GM19438 (cell line): Measurements from ENCODE around the gene TMEM50B.
"Not testable (repeated sequence)": the region's sequence is repeated elsewhere in the genome, so short reads cannot be mapped to it uniquely, and the experiment has no call there.

ENCODE experiments used
- ATAC-seq: cut with Tn5 transposase; IDR thresholded peaks from one replicate; pipeline ENCODE4 v1.9.1; 2021; ENCODE audit warnings: low read depth; ENCODE audit not compliant: unreplicated experiment

Gene TMEM50B

GRCh38 chr21:33479679-33480480 is at the start of gene TMEM50B:
Gene TMEM50B (minus strand): TSS chr21:33479974. CDS start chr21:33468885, 11,089 bp downstream.
- ATAC-seq: peak; percentile 85

GRCh38 chr21:33522953-33523349 is 43.2 kb upstream of the TMEM50B start:
- no peak for ATAC-seq

DNA sequence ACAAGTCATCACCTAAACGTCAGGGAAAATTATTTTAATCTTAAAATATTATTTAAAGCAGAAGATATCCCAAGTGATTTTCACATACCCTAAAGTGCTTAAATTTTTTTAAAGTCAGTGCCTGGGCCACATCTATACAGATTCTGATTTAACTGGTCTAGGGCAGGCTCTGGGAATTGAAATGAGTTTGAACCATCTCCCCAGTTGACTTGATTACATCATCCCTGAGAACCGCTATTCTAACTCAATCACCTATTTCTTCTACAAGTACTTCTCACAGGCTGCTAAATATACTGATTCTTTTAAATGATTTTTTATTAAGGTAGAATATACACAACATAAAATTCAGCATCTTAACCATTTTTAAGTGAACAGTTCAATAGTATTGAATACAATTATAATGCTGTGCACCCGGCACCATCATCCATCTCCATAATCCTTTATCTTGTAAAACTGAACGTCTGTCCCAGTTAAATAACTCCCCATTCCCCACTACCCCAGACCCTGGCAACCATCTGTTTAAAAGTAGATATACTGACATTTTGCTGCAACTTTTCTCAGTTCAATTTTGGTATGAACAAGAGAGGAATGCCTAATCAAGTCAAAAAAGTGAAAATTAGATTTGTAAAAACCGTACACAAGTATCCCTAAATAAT is 42.7 kb upstream of the TMEM50B start:
- no peak for ATAC-seq

DNA sequence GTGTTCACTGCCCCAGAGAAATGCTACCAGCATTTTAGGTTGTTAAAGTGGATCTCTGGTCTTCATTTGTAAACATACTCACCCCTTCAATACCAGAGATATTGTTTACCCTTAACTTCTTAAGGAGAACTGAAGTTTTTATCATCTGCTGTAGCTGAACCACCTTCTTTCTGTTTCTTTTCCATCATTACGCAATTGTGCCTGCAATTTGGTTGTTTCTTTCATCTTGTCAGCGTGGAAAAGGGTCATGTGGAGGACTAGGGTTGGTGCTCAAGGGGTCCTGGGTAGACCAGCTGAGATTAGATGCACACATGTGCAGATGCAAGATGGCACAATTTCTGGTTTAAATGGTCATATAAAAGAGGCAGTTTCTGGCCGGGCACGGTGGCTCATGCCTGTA is 39.1 kb upstream of the TMEM50B start:
- ATAC-seq: no peak

DNA sequence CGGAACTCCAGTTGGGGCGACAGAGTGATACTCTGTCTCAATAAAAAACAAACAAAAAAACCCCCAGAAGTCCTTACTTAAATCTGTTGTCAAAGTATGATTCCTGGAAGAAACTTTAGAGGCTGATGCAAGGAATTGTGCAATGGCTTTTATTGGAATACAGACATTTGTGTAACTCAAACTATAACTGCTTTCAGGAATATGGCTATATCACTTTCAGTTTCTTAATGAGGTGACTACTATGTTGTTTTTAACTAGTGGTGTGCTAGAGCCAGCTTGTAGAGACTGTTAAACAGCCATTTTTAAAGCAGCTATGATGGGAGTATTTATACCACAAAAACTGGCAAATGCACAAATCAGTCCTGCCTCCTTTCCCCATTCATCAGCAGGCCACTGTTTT is 34.5 kb upstream of the TMEM50B start:
- no peak for ATAC-seq

DNA sequence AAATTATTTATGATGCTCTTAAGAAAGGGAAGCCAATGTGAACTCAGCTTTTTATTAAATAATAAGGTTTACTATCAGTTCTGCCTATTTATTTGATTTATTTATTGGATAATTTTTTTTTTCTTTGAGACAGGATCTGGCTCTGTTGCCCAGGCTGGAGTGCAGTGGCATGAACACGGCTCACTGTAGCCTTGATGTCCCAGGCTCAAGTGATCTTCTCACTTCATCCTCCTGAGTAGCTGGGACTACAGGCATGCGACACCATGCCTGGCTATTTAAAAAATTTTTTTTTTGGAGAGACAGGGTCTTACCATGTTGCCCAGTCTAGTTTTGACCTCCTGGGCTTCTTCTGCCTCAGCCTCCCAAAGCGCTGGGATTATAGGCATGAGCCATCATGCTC is 32.7 kb upstream of the TMEM50B start:
- ATAC-seq: no peak

GRCh38 chr21:33511639-33512038 is 31.9 kb upstream of the TMEM50B start:
- no peak for ATAC-seq

- no peak for ATAC-seq
Measured at GRCh38 chr21:33510826-33511225, 31.1 kb upstream of the TMEM50B start.

GRCh38 chr21:33507003-33507402 is 27.2 kb upstream of the TMEM50B start:
- ATAC-seq: not testable (repeated sequence)

GRCh38 chr21:33505833-33506232 is 26.1 kb upstream of the TMEM50B start:
- ATAC-seq: no peak

GRCh38 chr21:33496345-33496744 is 16.6 kb upstream of the TMEM50B start:
- no peak for ATAC-seq

DNA sequence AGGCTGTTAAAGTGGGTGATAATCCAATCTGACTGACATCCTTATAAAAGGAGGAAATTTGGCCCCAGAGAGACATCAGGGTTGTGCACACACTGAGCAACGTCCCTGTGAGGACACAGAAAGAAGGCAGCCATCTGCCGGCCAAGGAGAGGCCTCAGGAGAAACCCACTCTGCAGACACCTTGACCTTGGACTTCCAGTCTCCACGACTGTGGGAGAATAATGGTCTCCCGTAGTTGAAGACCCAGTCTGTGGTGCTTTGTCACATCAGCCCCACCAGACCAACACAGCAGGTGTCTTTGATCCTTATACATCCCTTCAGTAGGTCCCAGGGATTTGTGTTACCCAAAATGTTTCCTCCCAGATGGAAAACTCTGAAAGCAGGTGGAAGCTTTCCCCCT is 16.0 kb upstream of the TMEM50B start:
- ATAC-seq: no peak

GRCh38 chr21:33493756-33494155 is 14.0 kb upstream of the TMEM50B start:
- no peak for ATAC-seq

- no peak for ATAC-seq
Measured at GRCh38 chr21:33492571-33492970, 12.8 kb upstream of the TMEM50B start.

DNA sequence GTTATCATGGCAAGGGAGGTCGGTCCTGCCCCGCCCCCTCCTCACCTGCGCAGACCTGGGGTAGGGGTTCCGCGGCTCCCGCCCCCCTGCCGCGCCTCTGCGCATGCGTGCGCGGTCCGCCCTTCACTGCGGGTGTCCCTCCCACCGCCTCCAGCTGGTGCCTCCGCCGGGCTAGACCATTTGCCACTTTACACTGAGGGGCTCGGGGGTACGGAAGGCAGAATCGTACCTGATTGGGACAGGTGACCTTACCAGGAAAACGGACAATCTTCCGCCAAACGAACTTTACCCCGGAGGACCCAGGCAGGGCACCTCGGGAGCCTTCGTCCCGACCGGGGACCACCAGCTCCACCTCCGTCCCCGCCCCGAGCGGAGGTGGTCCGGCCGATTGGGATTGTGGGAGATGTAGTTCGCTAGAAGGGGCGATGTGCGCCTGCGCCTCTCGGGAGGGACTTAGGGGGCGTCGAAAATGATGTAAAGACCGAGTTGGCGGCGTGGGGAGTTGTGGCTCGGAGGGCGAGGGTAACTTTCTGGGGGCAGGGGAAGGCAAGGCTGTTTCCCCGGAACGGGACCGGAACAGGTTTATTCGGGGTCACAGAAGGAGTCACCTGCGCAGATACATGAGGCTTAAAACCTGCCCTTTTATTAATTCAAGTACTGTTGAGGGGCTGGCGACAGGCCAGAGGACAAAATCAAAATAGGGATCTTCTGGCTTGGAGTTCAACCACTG is 11.8 kb upstream of the TMEM50B start, which contains the start of gene DNAJC28:
TSS of gene DNAJC28 (minus strand) at position 344 of the 730 bp plus-strand sequence. CDS start 2,323 bp downstream, outside the sequence.
- peak; percentile 93 for ATAC-seq

DNA sequence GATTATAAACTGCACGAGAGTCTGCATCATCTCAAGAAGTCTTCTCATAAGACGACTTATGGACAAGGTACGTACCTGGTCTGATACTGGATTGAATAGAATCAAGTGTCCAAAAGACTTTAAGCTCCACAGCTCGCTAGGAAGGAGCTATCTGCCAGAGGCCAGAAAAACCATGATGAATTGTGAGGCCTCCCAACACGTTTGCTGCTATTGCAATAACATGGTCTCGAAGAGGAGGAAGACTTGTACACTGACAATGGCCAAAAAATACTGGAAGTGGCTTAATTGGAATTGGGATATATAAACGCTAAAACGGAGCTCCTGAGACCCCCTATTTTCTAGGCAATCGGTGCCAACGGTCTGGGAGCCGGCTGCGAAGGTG is 11.2 kb upstream of the TMEM50B start:
- no peak for ATAC-seq

- no peak for ATAC-seq
Measured at GRCh38 chr21:33488936-33489335, 9.2 kb upstream of the TMEM50B start.

DNA sequence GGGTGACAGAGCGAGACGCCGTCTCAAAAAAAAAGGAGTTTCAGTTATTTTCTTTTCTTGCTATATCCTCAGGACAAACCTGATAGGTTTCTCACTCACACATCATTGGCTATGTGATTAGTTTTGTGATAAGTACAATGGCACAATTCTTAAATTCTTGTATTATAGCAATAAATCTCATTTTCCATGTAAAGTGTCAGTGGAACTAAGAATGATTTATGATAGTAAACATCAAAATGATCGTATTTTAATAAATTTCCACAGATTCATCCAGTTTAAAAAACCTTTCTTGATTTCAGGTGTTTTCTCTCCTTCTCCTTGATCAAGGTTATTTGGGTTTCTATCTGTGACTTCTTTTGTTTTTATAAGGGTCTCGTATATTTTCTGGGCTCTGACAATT is 8.2 kb upstream of the TMEM50B start:
- no peak for ATAC-seq

- ATAC-seq: no peak
Measured at GRCh38 chr21:33481314-33481943, 1.7 kb upstream of the TMEM50B start.

DNA sequence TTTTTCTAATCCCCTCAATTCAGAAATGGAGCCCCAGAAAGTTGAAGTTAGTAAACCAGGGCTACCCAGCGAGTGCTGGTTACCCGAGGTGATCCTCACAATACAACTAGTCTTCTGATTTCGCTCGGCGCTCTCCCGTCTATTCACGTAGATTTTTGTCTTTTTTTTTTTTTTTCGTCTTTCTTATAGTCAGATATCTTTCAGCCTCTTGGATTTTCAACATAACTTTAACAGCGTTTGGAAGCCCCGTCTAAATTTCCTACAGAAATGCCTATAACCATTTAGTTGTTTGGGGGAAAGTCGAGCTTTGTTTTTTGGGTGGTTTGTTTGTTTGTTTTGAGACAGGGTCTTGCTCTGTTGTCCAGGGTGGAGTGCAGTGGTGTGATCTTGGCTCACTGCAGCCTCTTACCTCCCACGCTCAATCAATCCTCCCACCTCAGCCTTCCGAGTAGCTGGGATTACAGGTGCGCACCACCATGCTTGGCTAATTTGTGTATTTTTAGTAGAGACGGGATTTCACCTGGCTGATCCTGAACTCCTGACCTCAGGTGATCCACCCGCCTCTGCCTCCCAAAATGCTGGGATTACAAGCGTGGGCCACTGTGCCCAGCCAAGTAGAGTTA is 818 bp upstream of the TMEM50B start:
- ATAC-seq: no peak
